Activated CD8-positive, alpha-beta memory T cell treated with anti-CD3 and anti-CD28 coated beads, Interleukin-2, amount 50 U/mL, for 1 hour (primary cell): ENCODE measurements around the gene GGACT.
"Not testable (repeated sequence)": the region's sequence is repeated elsewhere in the genome, so short reads cannot be mapped to it uniquely, and the experiment has no call there.

ENCODE experiments used
- DNase-seq: peaks from one replicate; pipeline ENCODE4 v3.0.0-alpha.2; 2020; ENCODE audit errors: extremely low read depth

The GGACT gene

DNA sequence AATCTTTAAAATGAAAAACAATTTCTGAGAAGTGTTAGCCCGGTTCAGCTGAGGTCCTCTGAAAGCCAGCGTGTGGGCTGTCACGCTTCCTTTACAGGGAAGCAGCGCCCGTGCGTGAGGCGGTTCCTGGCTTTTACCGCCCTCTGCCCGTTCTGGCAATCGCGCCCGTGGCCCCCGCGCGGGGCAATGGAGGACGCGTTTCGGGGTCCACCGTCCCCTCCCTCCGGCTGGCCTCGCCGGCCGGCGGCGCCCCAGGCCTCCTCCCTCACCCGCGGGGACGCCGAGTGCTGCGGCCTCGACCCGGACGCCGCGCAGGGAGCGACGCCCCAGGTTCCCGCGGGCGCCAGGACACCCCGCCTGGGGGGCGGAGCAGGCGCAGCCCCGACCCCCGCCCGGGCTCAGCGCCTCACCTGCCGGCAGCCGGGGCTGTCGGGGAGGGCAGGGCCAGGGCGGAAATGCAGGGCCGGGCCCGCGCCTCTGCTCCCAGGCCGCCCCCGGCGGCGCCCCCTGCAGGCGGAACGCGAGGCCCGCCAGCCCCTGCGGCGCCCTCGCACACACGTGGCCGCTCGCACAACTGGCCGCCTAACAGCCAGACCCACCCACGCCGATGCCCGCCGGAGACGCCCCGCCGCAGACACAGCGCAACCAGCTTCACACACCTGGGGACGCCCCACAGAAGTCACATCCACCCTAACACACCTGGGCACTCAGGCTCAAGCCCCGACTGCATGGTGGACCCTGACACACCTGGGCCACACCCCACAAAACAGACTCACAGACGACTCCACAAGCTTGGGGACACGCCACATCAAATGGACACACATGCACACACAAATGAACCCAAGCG lies at the start of gene GGACT:
GGACT (minus strand) TSS at position 459 of the 847 bp plus-strand sequence. CDS start 56,198 bp downstream, outside the sequence.
- peak; percentile 46 for DNase-seq

GRCh38 chr13:100637796-100638195 lies 49.2 kb upstream of the GGACT start:
- no peak for DNase-seq

DNA sequence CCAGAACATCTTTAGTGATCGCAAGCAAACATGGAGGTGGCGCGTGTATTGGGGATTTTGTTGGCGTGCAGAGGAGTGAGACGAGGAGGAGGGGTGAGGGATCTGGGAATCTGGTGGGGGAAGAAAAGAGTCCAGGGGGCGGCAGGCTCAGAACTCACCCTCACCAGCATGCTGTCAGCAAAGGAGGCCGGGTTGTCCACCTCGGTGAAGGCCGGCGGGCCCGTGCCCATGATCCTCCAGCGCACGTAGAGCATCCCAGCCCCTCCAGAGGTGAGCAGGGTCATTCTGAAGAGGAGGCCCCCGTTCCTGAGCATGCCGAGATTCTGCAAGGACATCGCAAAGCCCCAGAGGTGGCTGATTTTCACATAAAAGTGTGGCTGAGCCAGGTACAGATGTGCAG lies 48.8 kb upstream of the GGACT start:
- DNase-seq: no peak

DNA sequence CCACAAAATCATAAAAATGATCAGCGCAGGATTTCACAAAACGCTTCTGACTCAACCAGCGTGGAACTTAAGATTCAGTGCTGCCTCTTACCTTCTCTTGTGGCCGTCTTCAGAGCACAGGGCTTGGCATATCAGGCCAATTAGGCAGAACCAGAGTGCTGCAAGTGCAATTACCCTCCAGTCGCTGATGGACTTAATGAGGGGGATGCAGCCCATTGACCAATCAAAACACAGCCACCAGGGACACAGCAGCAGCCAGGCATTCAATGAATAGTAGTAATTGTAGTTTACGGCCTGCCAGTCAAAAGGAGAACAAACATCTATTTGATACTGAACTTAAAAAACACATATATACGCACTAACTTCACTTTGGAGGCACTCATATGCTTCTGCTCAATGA lies 47.9 kb upstream of the GGACT start:
- DNase-seq: no peak

- no peak for DNase-seq
Measured at GRCh38 chr13:100636004-100636403, 47.4 kb upstream of the GGACT start.

GRCh38 chr13:100634696-100635095 lies 46.1 kb upstream of the GGACT start:
- DNase-seq: no peak

DNA sequence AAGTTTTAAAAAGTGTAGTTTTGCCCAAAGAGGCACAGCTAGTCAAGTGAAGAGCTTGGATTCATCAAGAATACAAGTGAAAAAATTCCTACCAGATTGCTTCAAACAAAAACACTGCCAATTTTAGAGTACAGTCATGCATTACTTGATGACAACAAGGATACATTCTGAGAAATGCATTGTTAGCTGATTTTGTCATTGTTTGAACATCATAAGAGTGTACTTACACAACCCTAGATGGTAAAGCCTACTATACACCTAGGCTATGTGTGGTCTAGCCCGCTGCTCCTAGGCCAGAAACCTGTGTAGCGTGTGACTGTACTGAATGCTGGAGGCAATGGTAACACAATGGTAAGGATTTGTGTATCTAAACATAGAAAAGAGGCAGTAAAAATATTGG lies 44.9 kb upstream of the GGACT start:
- DNase-seq: no peak

GRCh38 chr13:100630555-100630954 lies 42.0 kb upstream of the GGACT start:
- no peak for DNase-seq

- no peak for DNase-seq
Measured at GRCh38 chr13:100627120-100627519, 38.5 kb upstream of the GGACT start.

- no peak for DNase-seq
Measured at GRCh38 chr13:100625447-100625846, 36.9 kb upstream of the GGACT start.

DNA sequence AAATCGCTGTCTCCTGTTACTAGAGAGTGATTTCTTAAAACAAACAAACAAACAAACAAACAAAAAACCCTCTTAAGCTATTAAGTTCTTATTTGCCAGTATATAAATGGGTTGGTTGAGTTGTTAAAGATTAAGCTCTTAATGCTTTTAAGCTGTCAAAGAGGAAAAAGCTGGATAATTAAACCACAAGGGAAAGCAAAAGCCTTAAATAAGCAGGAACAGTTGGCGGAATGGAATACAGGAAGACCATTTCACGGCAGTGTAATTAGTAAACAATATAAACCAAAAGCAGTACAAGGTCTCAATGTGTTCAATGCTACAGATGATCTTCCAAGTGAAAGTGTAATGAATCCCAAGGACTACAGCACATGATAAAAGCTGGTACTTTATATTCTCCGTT lies 32.2 kb upstream of the GGACT start:
- no peak for DNase-seq

GRCh38 chr13:100619940-100620339 lies 31.4 kb upstream of the GGACT start:
- no peak for DNase-seq

DNA sequence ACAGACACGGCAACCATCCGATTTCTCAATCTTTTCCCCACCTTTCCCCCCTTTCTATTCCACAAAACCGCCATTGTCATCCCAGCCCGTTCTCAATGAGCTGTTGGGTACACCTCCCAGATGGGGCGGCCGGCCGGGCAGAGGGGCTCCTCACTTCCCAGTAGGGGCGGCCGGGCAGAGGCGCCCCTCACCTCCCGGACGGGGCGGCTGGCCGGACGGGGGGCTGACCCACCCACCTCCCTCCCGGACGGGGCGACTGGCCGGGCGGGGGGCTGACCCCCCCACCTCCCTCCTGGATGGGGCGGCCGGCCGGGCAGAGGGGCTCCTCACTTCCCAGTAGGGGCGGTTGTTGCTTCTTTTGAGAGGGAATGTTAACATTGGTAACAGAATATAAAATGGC lies 30.3 kb upstream of the GGACT start:
- DNase-seq: not testable (repeated sequence)

GRCh38 chr13:100613031-100613430 lies 24.4 kb upstream of the GGACT start:
- DNase-seq: no peak

DNA sequence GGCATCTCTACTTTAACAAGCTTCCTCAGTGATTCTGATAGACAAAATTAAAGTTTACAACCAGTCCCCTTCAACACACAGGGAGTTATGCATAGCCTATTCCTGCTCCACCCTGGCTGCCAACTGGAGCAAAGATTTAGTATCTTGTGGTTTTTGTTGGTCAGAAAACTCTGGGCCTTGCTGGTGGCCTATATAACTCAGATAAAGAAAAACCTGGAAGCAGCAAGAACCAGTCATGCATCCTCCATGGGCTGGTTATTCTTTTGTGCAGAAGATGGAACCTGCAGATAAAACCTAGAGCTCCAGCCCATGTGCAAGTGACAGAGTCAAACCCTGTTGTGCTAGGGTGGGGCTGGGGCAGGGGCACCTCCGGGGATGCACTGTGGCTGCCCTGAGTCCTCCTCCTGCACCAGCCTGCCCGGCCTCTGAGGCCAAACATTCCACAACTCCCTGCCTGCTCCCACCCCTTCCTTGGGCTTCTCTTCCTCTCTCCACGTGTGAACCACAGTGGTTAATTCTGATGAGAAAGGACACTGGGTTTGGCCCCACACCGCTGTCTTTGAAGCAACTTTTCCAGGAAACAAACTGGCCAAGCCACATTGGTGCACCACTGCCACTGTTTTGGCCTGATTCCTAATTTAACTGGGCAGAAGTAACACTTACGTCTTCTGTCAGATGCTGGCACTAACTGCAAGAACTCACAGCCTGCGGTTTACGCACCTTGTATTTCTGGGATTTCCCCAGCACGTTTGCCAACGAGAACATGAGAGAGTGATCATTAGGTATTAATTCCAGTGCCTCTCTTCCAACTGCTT lies 23.3 kb upstream of the GGACT start:
- no peak for DNase-seq

DNA sequence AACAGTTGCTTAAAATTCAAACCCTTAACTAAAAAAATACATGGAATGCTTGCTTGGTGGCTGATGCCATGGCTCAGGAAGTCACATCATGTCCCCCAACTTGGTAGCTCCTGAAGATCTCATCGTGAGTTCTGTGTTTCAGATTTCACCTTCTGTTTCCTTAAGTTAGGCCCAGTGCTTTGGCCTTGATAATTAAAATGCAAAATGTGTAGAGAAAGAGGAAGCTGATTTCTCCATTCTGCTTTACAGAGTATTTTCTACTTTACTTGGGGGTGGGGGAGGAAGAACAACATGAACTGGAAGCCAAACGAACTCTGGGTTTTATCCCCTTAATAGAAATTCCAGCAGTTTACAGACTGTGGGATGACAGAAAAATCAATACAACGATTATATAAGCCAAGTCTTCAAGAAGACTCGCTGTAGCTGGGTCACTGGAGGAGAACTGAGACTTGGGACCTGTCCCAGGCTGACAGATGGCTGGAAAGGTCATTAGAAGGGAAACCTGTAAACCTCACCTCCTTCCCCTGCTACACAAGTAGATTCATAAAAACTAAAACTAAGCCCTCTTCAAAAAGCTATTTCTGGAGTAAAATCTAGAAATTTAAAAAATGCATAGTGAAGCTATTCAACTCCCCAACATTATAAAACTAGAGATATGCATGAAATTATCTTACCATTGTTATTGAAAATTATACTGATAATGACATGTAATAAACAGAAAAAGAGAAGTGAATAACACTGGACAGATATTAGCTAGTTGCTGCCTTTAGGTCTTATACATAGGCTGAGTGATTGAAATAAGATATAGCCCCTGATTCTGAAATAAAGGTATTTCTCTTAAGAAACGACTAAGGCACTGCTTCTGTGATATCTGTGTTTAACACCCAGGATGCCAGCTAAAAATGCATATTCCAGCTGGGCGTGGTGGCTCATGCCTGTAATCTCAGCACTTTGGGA lies 22.1 kb upstream of the GGACT start:
- DNase-seq: no peak

DNA sequence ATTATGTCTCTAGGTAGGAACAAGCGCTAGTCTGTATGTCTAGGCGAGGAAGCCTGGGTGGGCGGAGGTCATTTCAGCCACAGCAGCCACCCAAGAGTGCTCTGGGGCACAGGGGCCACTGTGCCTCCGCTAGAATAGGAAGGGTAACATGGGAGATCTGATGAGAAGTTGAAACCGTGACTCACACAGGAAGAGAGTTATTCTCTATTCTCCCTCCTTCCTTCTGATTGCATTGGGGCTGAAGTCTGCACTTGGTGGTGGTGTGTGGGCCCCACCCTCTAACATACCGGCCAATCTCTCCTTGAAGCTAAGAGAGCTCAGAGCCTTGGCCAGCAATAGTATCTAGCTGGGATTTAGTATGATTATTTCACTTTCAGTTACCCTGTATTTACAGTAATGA lies 20.3 kb upstream of the GGACT start:
- DNase-seq: no peak

- DNase-seq: no peak
Measured at GRCh38 chr13:100608489-100608888, 19.9 kb upstream of the GGACT start.

DNA sequence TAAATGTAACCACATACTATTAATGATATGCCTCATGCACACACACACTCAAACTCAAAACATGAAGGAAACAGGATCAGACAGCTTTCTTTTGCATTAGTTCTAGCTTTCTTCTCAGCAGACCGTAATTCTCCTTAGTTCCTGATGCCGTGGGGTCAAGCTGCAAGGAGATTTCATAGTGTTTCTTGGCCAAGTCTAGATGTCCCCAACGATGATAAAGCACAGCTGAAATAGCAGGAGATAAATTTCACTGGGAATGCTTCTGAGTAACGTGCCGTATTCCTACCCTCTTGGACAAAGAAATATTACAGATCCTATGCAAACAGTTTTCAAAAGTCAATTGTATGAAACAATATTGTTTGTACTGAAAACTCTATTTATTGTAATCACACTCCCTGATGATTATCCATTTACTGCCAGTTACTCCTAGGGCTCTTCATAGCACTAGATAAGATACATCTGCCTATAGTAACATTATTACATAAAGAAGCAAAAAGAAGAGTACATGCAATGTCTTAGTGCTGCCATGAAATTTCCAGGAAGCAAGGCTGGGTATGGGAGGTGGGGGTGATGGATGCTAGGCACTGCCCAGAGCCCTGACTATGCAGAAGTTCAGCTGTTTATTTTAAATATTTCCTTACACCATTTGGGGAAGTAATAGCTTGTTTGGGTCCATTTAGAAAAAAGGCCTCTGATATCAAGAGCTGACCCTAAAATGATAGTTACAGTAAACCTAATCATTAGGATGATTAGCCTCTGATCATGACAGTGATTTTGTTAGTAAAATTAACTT lies 16.5 kb upstream of the GGACT start:
- DNase-seq: no peak

DNA sequence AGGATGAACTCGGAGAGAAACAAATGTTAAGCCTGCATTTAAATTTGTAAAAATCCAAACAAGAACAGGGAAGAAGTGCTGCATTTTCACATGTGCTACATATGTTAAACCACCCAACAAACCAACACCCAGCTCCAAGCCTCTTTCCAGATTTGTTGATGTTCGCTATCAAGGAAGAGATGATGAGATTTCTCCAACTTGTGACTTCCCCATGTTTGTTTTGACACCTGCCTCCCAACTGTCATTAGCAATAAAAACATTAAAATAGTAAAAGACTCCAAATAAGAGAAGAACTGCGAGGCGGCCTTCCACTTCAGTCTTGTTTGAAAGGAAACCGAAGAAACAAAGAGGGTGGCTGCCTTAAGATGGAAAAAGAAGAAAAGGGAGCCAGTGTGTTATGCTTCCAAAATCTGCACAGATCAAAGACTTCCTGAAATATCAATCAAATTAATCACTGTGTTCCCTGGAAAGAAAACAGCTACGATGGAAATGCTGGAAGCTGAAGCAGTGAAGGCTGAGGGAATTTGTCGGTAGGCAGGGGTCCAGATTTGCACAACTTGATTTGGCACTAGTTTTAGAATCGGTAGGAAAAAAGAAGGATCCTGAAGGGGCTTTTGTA lies 14.0 kb upstream of the GGACT start:
- no peak for DNase-seq

DNA sequence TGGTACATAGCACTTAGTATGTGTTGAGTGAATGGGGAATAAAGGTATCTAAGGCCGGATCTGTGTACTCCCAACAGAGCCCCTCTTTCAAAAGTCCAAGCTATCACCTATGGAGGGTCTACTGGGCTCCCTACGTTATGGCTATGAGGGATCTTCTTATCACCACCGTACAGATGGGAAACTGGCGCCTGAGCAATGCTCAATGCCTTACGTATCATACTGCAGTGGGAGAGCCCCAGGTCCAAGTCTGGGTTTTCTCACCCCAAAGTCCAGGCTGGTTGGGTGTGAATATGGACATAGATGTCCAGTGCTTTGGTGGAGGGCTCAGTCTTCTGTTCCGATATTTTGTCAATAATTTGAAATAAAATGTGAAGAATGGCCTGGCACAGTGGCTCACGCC lies 13.1 kb upstream of the GGACT start:
- DNase-seq: no peak
